Ovary (tissue), 9 donors: Measurements from ENCODE around the gene OBI1. TPM values are rescaled to one million over a fixed set of nuclear protein-coding genes. Genes with fewer than 3 reads are reported as not detected.

Source experiments
- DNase-seq, 5 donors: peaks; one replicate each; pipeline ENCODE4 v3.0.0-alpha.2; 2019 to 2020
- H3K27ac ChIP-seq, 2 donors: fragments of 200-600 bp; one replicate each; pipeline versions ENCODE4 v1.5.1 to v1.8.0; 2019 to 2022
- H3K27me3 ChIP-seq: fragments of 200-600 bp; one replicate; pipeline ENCODE4 v1.8.0; 2022
- H3K36me3 ChIP-seq: fragments of 200-600 bp; sonication (generic); one replicate; pipeline ENCODE4 v1.5.1; 2019
- H3K4me1 ChIP-seq: one replicate; pipeline ENCODE4 v1.8.1; 2013; ENCODE audit warnings: mild to moderate bottlenecking, moderate library complexity; ENCODE audit not compliant: insufficient read depth
- H3K4me3 ChIP-seq: fragments of 200-600 bp; sonication (generic); one replicate; pipeline ENCODE4 v1.5.1; 2017
- H3K9me3 ChIP-seq, 2 donors: fragments of 200-600 bp in 1 of 2; sonication (generic) in 1 of 2; one replicate each; pipeline versions ENCODE4 v1.5.1 to v1.8.1; 2013 to 2019; ENCODE audit warnings: mild to moderate bottlenecking in 1 of 2, moderate library complexity in 1 of 2
- CTCF ChIP-seq, 3 donors: fragments of 450-650 bp in 2 of 3; fragments of 200-600 bp in 1 of 3; IDR thresholded peaks; one replicate each; pipeline versions ENCODE4 v1.5.1 to v1.8.0; 2016 to 2022; ENCODE audit warnings: antibody characterized with exemption in 3 of 3, mild to moderate bottlenecking in 1 of 3
- EP300 ChIP-seq: sonication (generic); formaldehyde crosslinking; IDR thresholded peaks from one replicate; pipeline ENCODE4 v1.6.1; 2017; ENCODE audit warnings: antibody characterized with exemption
- POLR2A ChIP-seq: fragments of 450-650 bp; IDR thresholded peaks from one replicate; pipeline ENCODE4 v1.6.1; 2017; ENCODE audit warnings: antibody characterized with exemption, mild to moderate bottlenecking, moderate library complexity
- WGBS, 3 donors: extraction: QIAGEN DNeasy Blood & Tissue Kit in 1 of 3; methylation state at CpG; one replicate each; pipeline versions ENCODE4 v1.1.5 to v1.1.7; 2013 to 2017; 5-methylcytosine and 5-hydroxymethylcytosine counted together
- intact Hi-C, 4 donors: fragments of 100-400 bp; cut with DNase I; formaldehyde crosslinking; loops; one replicate each; pipeline versions ENCODE4 v1.11.0 to v1.15.1; 2022 to 2023
- polyA plus RNA-seq, 2 donors: library from polyadenylated mRNA; stranded (reverse); fragments of 200-250 nt in 1 of 2; fragments of 350-450 nt in 1 of 2; fragmentation: Illumina TruSeq in 1 of 2; extraction: RNeasy Lipid Tissue Mini Kit (QIAGEN cat#74804) in 1 of 2; gene quantifications; one replicate each; pipeline ENCODE4 v1.2.3, GENCODE V29; 2013 to 2014
- total RNA-seq, 7 donors: library from RNA; depleted of rRNA in 2 of 7; stranded (reverse); fragments of >200 nt in 2 of 7; fragmentation: NEBNext Ultra II Directional in 3 of 7; extraction: Animal tissue kit (Norgen Biotek cat#: 25700) in 3 of 7; gene quantifications; one replicate each; pipeline versions ENCODE4 v1.1.0 to v1.2.4, GENCODE V29; 2016 to 2023
- donor health status: DM: no; HTN: no; CAD: no; lungs with moderate emphysema.
- donor health status: DM: no; HTN: no; CAD: no.
- donor health status: Bipolar disorder and iron deficiency.
- donor health status: DM: yes; HTN: yes; CAD: no.
- donor health status: DM: no; HTN: no; CAD: no.
- donor health status: DM: yes; HTN: yes; CAD: no.

The OBI1 gene
- total and polyA plus RNA-seq, 9 donors, result 6.5 to 14.0 (median 10.0) TPM

GRCh38 chr13:78594456-78594975 is 64.4 kb downstream of the OBI1 start:
- intact Hi-C loops, result no loop called here
- Histone ChIP-seq H3K36me3 (no peaks in the 10 kb centered on the region), H3K9me3 (peaks cover 0 to 10% of the 10 kb centered on the region in 2 donors), H3K27ac (no peak overlapping the region), H3K4me3 (no peak overlapping the region), H3K27me3 (no peaks in the 10 kb centered on the region), H3K4me1 (peaks cover 2% of the 10 kb centered on the region)
- TF ChIP-seq POLR2A (no peak), CTCF (IDR thresholded peaks at IDR 0.05) (no peak), EP300 (no peak)
- 14 to 18% (median 16%) methylated on average over 8 of the region's 8 CpGs for WGBS, 3 donors
- DNase-seq, result no peak

- TF ChIP-seq EP300 (no peak), POLR2A (no peak), CTCF (IDR thresholded peaks at IDR 0.05) (no peak)
- 7 to 10% (median 10%) methylated on average over 29 of the region's 29 CpGs for WGBS, 3 donors
- intact Hi-C loops, result no loop called here
- Histone ChIP-seq H3K27ac (no peak overlapping the region), H3K4me3 (no peak overlapping the region), H3K36me3 (no peaks in the 10 kb centered on the region), H3K4me1 (peaks cover 2% of the 10 kb centered on the region), H3K27me3 (no peaks in the 10 kb centered on the region), H3K9me3 (peaks cover 0 to 10% of the 10 kb centered on the region in 2 donors)
- DNase-seq, result no peak
Measured at GRCh38 chr13:78593652-78594455, 65.1 kb downstream of the OBI1 start.

- Histone ChIP-seq H3K4me3 (no peak overlapping the region), H3K36me3 (no peaks in the 10 kb centered on the region), H3K27me3 (no peaks in the 10 kb centered on the region), H3K4me1 (peaks cover 2% of the 10 kb centered on the region), H3K27ac (no peak overlapping the region), H3K9me3 (peaks cover 0 to 10% of the 10 kb centered on the region in 2 donors)
- TF ChIP-seq POLR2A (no peak), CTCF (IDR thresholded peaks at IDR 0.05) (no peak), EP300 (no peak)
- 16 to 17% (median 16%) methylated on average over 13 of the region's 13 CpGs for WGBS, 3 donors
- intact Hi-C loops, result no loop called here
- no peak for DNase-seq
Measured at GRCh38 chr13:78593129-78593528, 65.8 kb downstream of the OBI1 start.

- no peak for DNase-seq
- Histone ChIP-seq H3K36me3 (no peaks in the 10 kb centered on the region), H3K9me3 (peaks cover 0 to 10% of the 10 kb centered on the region in 2 donors), H3K4me1 (peaks cover 2% of the 10 kb centered on the region), H3K27me3 (no peaks in the 10 kb centered on the region), H3K4me3 (no peak overlapping the region), H3K27ac (no peak overlapping the region)
- no peak for TF ChIP-seq EP300
- no peak for TF ChIP-seq CTCF (IDR thresholded peaks at IDR 0.05)
- no peak for TF ChIP-seq POLR2A
- intact Hi-C loops, result no loop called here
- 7 to 12% (median 11%) methylated on average over 6 of the region's 6 CpGs for WGBS, 3 donors
Measured at GRCh38 chr13:78592584-78592983, 66.4 kb downstream of the OBI1 start.
